ENCODE results near the gene WDR27.

The WDR27 gene

GRCh38 chr6:169653691-169654090, 48.1 kb downstream of the WDR27 start:
- DNase-seq (ENCODE audit: low read depth): no peak
- no peak for TF ChIP-seq CTCF (IDR thresholded peaks at IDR 0.05; ENCODE audit: low read depth, low read length, missing control alignments)
- in situ Hi-C loops (cut with HindIII; ENCODE audit: low sequenced_read_pairs): no loop called here
- H3K4me3 ChIP-seq (ENCODE audit: low read depth, low read length): no peak overlapping the region

DNA sequence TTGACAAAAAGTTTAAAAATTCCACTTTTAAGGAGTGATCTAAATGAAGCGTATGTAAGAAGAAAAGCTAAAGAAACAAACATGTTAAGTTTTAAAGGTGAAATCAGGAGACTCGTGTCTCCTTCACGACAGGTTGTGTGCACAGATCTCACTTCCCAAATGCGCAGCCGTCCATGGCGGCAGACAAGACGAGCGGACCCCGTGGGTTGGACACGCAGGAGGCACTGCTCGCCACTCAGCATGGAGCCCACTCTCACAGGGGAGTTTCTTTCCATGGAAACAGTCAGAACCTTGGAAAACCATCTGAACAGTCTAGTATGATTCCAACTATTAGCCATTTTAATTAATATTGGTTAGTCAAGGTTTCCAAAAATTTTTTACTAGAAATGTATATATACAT, 48.9 kb downstream of the WDR27 start:
- in situ Hi-C loops (cut with HindIII; ENCODE audit: low sequenced_read_pairs): no loop called here
- no peak for TF ChIP-seq CTCF (IDR thresholded peaks at IDR 0.05; ENCODE audit: low read depth, low read length, missing control alignments)
- H3K4me3 ChIP-seq (ENCODE audit: low read depth, low read length): no peak overlapping the region
- DNase-seq (ENCODE audit: low read depth): no peak

GRCh38 chr6:169651498-169651897, 50.3 kb downstream of the WDR27 start:
- in situ Hi-C loops (cut with HindIII; ENCODE audit: low sequenced_read_pairs): no loop called here
- H3K4me3 ChIP-seq (ENCODE audit: low read depth, low read length): no peak overlapping the region
- TF ChIP-seq CTCF (IDR thresholded peaks at IDR 0.05; ENCODE audit: low read depth, low read length, missing control alignments): no peak
- no peak for DNase-seq (ENCODE audit: low read depth)

- DNase-seq (ENCODE audit: low read depth): no peak
- TF ChIP-seq CTCF (IDR thresholded peaks at IDR 0.05; ENCODE audit: low read depth, low read length, missing control alignments): no peak
- no peak overlapping the region for H3K4me3 ChIP-seq (ENCODE audit: low read depth, low read length)
- in situ Hi-C loops (cut with HindIII; ENCODE audit: low sequenced_read_pairs): no loop called here
Observed at GRCh38 chr6:169650959-169651292, 50.9 kb downstream of the WDR27 start.

DNA sequence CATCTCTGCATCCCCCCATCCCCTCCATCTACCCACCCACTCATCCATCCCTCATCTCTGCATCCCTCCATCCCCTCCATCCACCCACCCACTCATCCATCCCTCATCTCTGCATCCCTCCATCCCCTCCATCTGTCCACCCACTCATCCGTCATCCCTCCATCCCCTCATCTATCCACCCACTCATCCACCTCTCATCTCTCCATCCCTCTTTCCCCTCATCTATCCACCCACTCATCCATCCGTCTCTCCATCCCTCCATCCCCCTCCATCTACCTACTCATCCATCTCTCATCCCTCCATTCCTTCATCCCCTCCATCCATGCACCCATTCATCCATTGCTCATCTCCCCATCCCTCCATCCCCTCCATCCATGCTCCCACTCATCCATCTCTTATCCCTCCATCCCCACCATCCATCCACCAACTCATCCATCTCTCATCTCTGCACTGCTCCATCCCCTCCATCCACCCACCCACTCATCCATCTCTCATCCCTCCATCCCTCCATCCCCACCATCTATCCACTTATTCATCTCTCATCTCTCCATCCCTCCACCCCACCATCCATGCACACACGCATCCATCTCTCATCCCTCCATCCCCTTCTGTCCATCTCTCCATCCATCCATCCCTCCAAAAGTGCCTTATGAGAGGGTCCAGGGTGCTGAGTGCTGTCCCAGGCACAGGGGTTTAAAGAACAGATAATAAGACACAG, 51.4 kb downstream of the WDR27 start:
- in situ Hi-C loops (cut with HindIII; ENCODE audit: low sequenced_read_pairs): no loop called here
- DNase-seq (ENCODE audit: low read depth): no peak
- TF ChIP-seq CTCF (IDR thresholded peaks at IDR 0.05; ENCODE audit: low read depth, low read length, missing control alignments): no peak
- H3K4me3 ChIP-seq (ENCODE audit: low read depth, low read length): no peak overlapping the region

DNA sequence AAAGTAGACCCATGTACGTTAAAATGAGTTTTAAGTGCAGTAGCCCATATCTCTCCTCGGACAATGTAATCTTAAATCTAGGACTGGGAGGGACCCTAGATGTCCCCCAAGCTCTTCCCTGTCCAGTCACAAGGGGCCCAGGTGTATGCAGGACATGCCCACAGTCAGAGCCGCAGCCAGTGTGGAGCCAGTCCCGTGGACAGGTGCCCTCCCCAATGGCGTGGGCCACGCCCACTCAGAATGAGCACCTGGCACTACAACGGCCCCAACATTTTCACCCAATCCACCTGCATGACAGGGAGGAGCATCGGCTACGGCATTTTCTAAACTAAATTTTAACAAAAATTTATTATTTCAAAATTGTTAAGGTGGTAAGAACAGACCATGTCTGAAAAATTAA, 53.2 kb downstream of the WDR27 start:
- in situ Hi-C loops (cut with HindIII; ENCODE audit: low sequenced_read_pairs): no loop called here
- DNase-seq (ENCODE audit: low read depth): no peak
- no peak overlapping the region for H3K4me3 ChIP-seq (ENCODE audit: low read depth, low read length)
- no peak for TF ChIP-seq CTCF (IDR thresholded peaks at IDR 0.05; ENCODE audit: low read depth, low read length, missing control alignments)
